Endometrium (tissue), 2 donors: ENCODE results near the gene KIT.

Experiments used
- FAIRE-seq: peaks from 2 replicates; lab custom pipeline; 2012; peaks lifted over from hg19 to GRCh38; lab: Jason Lieb, UNC
- donor health status: control.
- donor health status: control.

Gene KIT

GRCh38 chr4:54661169-54661568 lies 3.4 kb downstream of the KIT start:
- no peak for FAIRE-seq

GRCh38 chr4:54661686-54662085 lies 3.9 kb downstream of the KIT start:
- FAIRE-seq: no peak

DNA sequence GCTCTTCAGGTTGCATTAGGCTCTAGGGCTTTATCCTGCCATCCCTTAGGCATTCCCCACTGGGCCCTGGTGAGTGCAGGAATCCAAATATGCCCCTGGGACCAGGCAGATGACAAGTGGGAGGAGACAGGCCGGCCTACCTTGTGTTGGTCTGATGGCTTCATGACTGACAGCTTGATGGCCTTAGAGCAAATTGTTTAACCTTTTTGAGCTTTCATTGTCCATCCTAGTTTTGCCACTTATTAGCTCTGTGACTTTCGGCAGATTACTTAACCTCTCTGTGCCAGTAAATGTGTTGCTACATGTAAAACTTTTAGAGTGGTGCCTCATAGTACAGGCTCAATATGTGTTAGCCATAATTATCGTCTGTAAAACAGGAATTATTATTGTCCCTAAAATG lies 4.4 kb downstream of the KIT start:
- no peak for FAIRE-seq

DNA sequence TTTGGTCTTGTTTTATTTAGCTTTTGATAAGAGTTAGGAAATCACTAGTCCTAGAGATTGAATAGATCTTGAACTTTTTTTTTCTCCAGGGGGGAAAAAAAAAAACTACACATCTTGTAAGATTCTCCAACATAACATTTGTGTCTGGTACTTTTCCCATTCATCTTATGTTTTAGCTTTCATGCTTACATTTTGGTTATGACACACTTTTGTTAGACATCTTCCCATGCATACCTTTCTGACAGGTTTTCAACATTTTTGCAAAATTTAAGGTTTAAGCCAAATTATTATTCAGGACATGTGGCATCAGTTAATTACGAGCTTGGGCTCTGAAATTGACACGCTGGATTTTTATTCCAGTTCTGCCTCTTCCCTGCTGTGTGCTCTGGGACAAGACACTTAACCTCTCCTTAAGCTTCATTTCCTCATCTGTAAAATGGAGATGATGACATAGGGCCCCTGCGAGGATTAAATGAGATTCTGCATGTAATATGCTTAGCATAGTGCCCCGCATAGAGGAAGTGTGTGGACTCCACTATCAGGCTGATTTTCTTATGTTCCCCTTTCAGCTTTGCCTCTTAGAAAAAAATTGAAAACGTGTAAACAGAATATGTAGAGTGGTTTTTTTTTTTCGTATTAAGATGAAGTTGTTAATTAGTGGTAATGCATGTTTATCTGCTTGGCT lies 5.3 kb downstream of the KIT start:
- FAIRE-seq: no peak

GRCh38 chr4:54664400-54664799 lies 6.6 kb downstream of the KIT start:
- no peak for FAIRE-seq

DNA sequence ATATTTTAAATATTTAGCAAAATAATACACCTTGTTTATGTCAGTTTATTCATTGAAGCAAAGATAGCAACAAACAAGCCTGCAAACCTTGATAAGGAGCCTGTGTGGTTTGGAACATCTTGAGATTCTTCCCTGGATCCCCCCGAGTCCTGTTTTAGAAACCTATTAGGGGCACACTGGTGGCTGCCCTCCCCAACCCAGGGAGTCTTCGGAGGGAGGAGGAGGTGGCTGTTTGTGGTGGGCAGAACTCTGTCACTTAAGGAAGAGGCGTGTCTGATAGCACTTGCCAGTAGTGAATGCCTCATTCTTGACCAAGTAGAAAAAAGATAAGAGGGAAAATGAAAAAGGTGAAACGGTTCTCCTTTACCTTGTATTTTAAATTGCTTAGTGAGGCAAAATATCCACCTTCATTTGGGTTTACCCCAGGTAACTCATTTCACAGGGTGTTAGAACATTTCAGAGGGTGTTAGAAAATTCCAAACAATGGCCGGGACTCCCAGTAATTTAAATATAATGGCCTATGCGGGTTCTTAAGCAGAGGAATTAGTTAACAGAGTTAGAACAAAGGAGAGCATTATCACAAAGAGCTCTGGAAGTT lies 10.4 kb downstream of the KIT start:
- no peak for FAIRE-seq

DNA sequence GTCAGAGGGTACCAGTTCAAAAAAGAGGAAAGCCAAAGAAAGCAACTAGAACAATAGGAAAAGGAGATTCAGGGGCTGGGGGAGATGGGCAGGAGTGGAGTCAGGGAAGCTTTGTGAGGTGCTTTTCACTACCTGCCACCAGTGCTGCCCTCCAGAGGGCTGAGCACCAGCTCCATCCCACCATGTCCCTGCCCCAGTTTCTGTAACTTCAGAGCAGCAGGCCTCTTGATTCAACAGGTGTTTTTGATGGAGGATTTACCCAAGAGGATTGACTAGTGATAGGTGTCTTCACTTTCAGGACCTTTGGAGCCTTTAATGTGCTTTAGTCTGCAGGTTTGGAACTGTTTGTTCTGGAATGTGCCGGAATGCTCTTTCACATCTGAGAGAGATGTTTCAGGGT lies 12.1 kb downstream of the KIT start:
- no peak for FAIRE-seq

DNA sequence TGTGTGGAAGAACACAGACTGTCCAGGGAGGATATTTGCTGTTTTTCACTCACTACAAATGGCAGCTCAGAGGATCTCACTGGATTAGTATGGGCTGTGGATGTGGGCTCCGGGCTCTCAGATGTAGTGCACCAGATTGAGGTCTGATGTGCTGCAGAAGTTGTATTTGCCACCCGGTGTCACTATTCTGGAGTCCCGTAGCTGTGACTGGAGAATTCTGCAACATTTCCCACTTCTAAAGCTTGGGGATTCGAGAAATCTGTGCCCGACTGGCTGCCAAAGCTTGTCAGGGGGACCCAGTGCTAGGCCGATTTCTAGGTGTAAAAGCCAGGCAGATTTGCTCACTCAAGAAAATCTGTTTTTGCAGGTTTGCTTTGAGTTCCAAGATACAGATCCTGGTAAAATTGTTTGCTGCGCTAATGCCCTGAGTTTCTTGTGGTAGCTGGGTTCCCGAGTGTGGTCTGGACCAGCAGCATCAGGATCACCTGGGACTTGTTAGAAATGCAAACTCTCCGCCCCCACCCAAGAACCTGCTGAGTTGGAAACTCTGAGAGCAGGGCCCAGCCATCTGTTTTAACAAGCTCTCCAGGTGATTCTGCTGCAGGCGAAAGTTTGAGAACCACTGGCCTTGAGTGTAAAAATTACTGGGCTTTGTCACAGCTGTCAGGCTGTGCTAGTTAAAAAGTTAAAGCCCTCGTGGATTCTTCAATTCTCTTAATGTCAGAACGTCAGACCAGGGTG lies 18.1 kb downstream of the KIT start:
- no peak for FAIRE-seq

- FAIRE-seq: no peak
Observed at GRCh38 chr4:54676658-54677057, 18.9 kb downstream of the KIT start.

GRCh38 chr4:54677416-54677815 lies 19.7 kb downstream of the KIT start:
- FAIRE-seq: no peak

GRCh38 chr4:54677853-54678650 lies 20.3 kb downstream of the KIT start:
- no peak for FAIRE-seq

- no peak for FAIRE-seq
Observed at GRCh38 chr4:54678826-54679225, 21.1 kb downstream of the KIT start.

DNA sequence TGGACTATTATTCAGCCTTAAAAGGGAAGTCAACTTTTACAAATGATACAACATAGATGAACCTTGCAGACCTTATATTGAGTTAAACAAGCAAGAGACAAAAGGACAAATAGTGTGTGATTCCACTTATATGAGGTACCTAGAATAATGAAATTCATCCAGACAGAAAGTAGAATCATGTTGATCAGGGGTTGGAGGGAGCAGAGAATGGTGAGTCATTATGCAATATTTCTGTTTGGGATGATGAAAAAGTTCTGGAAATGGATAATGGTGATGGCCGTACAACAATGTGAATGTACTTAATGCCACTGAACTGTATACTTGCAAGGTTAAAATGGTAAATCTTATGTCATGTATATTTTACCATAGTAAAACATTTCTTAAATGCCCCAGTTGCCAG lies 22.1 kb downstream of the KIT start:
- no peak for FAIRE-seq

DNA sequence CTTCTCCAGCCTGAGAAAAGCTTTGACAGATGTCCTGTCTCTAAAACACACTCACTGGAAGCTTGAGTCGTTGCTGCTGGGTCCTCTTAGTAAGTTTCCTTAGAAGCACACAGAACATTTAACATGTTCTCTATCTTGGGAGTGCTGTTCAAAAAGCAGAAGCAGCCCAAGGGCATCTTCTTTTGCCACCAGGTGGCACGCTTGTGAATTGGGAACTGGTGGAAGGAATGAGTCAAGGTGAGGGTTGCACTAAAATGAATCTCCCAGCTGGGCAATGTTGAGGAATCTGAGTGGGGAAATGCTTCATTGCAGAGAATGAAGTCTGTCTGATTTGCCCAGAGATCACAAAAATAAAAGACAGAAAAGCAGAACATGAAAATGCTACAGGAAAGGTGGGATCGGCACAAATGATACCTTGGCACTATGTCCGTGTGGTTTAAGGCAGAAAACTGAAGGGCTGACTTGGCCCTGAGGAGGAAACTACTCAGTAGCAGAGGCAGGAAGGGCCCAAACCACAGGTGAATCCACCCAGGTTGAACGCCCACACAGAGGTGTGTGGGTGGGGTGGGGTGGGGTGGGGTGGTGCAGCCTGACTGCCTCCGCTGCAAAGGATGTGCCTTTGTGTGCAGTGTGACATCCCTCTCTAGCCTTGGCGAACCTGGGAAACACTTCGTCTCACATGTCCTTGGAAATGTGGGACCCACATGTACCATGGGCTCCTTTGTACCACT lies 26.0 kb downstream of the KIT start:
- no peak for FAIRE-seq

DNA sequence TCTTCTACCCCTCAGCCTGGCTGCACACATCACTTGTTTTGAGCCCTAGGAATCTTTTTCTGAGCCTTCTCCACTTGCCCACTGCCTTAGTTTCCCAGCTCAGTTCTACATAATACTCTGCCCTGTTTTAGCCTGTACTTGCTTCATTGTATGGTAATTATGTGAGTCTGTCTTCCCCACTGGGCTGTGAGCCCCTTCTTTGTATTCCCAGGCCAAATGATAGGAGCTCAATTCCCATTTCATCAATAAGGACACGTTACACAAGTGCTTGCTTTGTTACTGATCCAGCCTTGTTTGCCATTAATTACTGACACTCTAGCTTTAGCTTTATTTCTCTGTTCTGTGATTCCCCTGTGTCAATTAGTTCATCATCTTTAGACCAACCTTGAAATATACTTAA lies 28.1 kb downstream of the KIT start:
- FAIRE-seq: no peak

DNA sequence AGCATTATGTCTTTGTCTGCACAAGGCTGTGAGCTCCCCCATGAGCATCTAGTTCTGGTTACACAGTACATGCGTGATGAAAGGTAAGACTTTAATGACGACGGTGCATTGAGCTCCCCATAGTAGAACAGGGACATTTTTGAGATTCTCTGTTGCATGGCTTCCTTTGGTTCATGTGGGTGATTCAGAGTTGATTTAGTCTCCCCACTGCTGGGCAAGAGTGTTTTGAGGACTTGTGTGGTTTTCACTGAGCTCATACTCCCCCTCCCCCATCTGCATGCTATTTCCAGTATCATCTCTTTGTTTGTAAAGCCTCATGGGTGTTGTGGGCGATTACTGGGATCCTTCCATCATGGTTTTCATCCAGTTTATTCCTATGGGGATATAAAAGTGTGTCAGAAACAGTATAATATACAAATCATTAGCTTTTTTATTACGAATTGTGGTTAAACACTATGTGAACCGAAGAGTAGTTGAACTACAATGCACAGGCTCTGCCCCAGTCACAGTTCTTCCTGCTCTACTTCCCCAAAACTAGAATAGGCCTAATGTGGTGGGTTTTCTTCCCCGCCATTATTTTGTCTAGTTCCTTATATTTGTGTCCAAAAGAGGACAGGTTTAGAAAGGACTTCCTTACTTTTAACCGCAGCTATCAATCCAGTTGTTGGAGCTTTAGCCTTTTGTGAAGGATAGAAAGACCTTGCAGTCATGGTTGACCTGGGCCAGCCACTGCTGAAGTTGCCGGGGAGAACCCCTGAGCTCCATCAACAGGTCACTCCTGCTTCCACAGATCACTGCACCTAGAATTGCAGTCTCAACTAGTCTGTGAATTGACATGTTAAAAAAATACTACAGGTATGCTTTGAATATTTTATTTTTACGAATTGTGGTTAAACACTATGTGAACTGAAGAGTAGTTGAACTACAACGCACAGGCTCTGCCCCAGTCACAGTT lies 30.4 kb downstream of the KIT start:
- FAIRE-seq: no peak

DNA sequence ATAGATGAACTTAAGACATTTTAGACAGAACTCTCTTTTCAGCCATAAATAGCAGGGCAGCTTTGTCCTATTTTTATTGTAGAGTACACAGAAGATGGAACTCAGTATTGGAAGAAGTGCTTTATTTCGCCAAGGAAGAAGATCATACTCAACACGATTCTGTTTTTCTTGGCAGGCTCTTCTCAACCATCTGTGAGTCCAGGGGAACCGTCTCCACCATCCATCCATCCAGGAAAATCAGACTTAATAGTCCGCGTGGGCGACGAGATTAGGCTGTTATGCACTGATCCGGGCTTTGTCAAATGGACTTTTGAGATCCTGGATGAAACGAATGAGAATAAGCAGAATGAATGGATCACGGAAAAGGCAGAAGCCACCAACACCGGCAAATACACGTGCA lies 37.6 kb downstream of the KIT start:
- FAIRE-seq: no peak

GRCh38 chr4:54695788-54696187 lies 38.0 kb downstream of the KIT start:
- FAIRE-seq: no peak

DNA sequence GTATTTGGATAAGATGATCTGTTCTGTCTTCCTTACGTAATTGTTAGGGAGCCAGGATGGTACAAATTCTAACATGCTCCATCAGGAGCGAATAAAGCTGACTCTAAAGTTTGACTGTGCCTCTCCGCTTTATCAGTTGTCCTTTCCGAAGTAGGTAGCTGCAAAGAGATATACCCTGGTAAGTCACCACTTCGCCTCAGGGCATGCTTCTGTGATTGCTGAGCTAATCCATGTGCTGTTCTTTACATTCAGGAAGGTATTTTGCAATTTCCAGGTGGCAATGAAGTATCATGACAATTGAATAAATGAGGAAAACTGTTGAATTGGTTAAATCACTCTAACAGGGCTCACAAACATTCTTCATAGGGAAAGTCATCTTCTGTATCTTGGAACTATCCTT lies 38.9 kb downstream of the KIT start:
- no peak for FAIRE-seq

DNA sequence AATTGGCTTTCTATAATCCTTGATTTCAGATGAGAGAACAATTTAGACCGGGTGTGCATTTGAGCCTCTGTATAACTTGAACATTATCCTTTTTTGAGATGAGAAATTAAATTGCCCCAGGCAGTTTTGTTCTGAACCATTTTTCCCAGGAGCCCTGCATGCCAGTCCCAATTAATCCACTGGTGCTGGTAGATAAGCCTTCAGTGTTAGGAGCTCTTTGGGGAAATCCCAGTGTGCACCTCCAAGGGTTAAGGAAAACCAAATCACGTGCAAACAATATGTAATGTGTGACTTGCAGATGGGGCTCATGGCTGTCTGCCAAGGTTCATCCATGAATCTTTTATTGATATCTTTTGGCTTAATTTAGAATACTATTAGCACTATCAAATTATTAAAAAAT lies 43.2 kb downstream of the KIT start:
- no peak for FAIRE-seq

DNA sequence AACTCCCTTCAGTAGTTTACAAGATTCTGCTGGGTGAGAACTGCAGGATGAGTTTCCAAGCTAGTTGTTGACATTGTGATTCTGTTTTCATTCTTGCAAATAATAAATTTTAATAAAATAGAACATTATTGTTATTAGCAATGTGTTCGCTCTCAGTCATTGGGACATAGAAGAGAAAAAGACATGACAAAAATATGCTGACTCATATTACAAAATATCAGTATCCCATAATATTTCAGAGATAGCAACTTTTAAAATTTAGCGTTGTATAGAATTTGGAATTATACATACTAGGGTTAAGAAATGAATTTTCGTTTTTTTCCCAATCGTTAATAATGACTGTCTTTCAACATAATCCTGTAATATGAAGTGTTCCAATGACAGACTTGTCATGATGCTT lies 45.4 kb downstream of the KIT start:
- no peak for FAIRE-seq
